Measurements from ENCODE around the gene OSBP2.
"Not testable (repeated sequence)": the region's sequence is repeated elsewhere in the genome, so short reads cannot be mapped to it uniquely, and the experiment has no call there.

OSBP2 gene

GRCh38 chr22:30676565-30676964 lies 18.1 kb upstream of the OSBP2 start:
- not testable (repeated sequence) for DNase-seq (ENCODE audit: low read depth)

GRCh38 chr22:30679895-30680690 lies 14.6 kb upstream of the OSBP2 start:
- not testable (repeated sequence) for DNase-seq (ENCODE audit: low read depth)

DNA sequence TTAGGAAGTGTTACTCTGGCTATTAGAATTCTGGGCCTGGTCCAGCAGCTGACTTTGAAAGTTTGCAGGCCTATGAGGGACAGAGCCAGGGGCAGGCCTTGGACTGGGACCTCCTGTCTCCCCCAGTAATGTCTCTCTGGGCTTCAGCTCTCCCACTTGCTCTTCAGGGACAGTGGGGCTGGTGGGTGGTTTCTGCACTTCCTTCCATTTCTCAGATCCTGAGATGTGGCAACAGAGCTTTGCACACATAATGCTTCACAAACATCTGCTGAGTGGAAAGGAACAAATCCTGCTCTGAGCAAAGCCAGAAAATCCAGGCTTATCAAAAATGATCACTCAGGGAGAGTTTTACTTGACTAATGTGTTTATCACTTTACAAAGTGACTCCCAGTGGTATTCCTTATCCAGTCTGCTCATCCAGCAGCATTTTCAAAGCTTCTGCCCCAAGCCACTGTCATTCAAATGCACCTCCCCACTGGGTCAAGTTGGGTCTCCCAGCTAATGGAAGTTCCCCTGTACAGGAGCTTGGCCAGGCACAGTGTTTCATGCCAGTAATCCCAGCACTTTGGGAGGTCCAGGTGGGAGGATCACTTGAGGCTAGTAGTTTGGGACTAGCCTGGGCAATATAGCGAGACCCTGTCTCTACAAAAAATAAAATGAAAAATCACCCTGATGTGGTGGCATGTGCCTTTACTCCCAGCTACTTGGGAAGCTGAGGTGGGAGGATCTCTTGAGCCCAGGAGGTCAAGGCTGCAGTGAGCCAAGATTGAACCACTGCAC lies 13.5 kb upstream of the OSBP2 start:
- DNase-seq (ENCODE audit: low read depth) = no peak

GRCh38 chr22:30681831-30682230 lies 12.8 kb upstream of the OSBP2 start:
- DNase-seq (ENCODE audit: low read depth) = no peak

DNA sequence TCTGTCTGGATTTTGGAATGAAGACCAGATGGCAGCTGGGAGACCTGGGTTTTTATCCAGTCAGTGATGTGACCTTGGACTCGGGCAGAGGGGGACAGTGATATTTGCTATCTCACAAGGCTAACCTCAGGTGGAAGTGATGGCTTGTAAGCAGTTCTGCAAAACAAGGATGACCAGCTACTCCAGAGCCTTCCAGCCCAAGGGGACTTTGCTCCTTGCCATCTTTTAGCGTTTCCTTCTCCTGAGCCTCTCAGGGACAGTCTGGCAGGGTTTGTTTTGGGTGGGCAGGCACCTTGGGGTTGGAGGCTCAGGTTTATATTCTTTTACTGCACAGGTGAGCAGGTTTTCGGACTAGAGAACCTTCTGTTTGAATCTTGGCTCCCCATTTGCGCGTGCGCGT lies 9.5 kb upstream of the OSBP2 start:
- DNase-seq (ENCODE audit: low read depth) = no peak

DNA sequence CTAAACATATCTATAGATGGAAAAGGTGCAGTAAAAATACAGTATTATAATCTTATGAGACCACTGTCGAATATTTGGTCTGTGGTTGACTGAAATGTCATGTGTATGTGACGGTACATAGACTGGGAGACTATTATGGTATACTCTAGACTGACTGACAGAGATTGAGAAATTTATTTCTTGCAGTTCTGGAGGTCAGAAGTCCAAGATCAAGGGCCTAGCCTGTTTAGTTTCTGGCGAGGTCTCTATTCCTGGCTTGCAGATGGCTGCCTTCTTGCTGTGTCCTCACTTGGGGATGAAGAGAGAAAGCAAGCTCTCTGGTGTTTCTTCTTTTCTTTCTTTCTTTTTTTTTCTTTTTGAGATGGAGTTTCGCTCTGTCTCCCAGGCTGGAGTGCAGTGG lies 7.3 kb upstream of the OSBP2 start:
- DNase-seq (ENCODE audit: low read depth) = no peak

- DNase-seq (ENCODE audit: low read depth) = no peak
These were observed 5.1 kb upstream of the OSBP2 start for GRCh38 chr22:30689622-30690021.

DNA sequence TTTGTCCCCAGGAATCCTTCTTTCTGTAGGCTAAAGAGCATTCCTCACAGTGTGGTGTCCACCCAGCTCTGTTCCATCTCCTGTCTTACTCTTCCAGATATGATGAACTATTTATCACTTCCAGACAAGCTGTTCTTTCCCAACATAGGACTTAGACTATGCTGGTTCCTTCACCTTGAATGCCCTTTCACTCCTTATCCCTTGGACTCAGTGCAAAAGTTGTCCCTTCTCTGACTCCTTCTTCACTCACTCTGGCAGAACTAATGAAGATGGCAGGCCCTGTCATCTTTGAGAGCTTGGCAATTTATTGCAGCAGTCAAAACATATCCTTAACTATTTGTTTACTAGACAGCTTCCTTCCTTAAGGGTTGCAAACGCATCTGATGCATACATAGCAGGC lies 3.5 kb upstream of the OSBP2 start:
- no peak for DNase-seq (ENCODE audit: low read depth)

DNA sequence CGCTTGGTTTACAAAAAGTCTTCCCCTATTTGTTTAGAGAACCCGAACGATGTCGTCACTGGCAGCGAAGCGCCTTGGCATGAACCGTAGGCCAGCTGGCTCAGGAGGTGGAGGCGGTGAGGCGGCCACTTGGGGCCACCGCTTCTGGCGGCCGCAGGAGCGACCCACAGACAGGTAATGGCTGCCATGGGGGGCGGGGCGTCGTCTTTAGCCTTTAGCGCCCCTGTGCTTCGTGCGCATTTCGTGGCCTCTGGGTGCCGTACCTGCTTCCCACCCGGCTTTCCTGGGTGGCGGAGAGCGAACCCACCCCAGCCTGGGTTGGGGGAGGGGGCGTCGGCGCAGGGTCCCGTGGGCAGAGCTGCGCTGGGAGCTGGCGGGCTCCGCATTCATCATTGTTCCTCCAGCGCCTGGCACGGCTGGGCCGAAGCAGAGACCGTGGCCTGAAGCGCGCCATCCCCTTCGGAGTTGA lies 469 bp upstream of the OSBP2 start:
- DNase-seq (ENCODE audit: low read depth) = peak; percentile 8

- no peak for DNase-seq (ENCODE audit: low read depth)
These were observed 727 bp downstream of the OSBP2 start for GRCh38 chr22:30695351-30695851.

DNA sequence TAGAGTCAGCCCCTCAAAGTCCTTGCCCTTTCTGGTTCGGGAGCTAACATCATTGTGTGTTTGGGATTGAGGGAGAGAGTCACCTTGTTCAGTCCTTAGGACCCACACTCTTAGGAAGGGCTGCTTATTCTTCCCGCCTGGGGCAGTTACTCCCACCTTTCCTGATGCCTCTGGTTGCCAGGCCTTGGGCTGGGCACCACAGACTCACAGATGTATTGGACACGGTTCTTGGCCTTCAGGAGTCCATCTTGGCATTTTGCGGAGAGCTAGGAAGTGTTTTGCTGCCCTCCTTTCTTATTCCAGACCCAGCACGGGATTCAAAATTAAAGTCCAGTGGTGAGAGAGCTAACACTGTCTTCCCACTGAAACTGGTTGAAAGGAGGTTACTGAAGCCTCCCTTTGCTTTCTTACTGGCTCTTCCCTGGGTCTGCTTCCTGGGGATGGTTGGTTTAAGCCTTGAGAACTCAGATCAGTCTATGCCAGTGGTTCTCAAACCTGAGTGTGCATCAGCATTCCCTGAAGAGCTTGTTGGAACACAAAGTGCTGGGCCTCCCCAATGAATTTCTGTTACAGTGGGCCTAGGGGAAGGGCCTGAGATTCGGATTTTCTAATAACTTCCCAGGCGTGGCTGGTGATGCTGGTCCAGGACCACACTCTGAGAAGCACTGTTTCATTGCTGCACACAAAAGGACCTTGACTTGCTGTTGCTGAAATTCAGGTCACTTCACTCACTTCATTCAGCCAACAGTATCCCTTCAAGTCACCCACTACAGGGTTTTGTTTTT lies 1.4 kb downstream of the OSBP2 start:
- no peak for DNase-seq (ENCODE audit: low read depth)

- DNase-seq (ENCODE audit: low read depth) = no peak
These were observed 3.3 kb downstream of the OSBP2 start for GRCh38 chr22:30697975-30698374.

- DNase-seq (ENCODE audit: low read depth) = no peak
These were observed 7.2 kb downstream of the OSBP2 start for GRCh38 chr22:30701872-30702271.

- DNase-seq (ENCODE audit: low read depth) = no peak
These were observed 8.2 kb downstream of the OSBP2 start for GRCh38 chr22:30702856-30703255.

- DNase-seq (ENCODE audit: low read depth) = no peak
These were observed 10.3 kb downstream of the OSBP2 start for GRCh38 chr22:30704978-30705377.

GRCh38 chr22:30705710-30706651 lies 11.3 kb downstream of the OSBP2 start:
- no peak for DNase-seq (ENCODE audit: low read depth)

- DNase-seq (ENCODE audit: low read depth) = not testable (repeated sequence)
These were observed 15.3 kb downstream of the OSBP2 start for GRCh38 chr22:30709980-30710379.

DNA sequence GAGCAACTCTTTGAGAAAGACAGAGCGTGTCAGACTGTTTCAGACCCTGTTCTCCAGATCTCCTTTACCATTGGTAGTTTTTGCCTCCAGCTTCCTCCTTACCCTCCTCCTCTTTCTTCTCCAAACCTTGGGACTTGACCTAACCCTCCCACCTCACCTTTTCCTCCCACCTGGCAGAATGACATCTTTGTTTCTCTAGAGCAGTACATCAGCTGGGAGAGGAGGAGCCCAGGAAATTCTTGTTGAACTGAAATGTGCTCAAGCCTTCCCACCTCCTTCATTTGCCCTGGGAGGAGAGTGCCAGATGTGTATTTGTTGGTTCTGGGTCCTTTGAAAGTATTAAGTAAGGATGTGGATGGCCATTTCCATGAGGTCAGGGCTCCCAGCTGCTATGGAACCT lies 17.4 kb downstream of the OSBP2 start:
- no peak for DNase-seq (ENCODE audit: low read depth)

DNA sequence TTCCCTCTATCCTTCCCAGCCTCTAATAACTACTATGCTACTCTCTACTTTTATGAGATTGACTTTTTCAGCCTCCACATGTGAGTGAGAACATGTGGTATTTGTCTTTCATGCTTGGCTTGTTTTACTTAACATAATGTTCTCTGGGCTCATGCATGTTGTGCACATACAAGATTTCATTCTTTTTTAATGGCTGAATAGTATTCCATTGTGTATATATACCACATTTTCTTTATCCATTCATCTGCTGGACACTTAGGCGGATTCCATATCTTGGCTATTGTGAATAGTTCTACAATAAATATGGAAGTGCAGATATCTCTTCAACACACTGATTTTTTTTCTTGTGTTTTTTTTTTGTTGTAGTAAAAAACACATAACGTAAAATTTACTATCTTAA lies 19.4 kb downstream of the OSBP2 start:
- no peak for DNase-seq (ENCODE audit: low read depth)

GRCh38 chr22:30717331-30717921 lies 22.8 kb downstream of the OSBP2 start:
- DNase-seq (ENCODE audit: low read depth) = no peak

DNA sequence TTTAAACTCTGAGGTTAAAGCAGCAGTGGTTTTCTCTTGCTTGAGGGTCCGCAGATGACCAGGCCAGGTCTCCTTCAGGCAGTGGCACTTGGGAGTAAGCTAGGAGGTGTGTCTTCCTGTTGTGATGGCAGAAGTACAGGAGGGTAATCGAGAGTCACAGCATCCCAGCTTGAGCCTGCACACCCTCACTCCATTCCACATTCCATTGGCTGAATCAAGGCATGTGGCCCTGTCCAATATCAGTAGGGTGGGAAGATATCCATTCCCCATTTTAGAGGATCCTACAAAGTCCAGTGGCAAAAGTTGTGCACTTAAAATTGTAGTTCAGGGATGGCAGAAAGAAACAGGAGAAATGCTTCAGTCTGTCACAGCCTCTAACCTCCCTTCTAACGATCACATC lies 23.3 kb downstream of the OSBP2 start:
- DNase-seq (ENCODE audit: low read depth) = no peak
